SK-N-SH treated with all-trans-retinoic acid at 6 μM for 48 hours (cell line): ENCODE results near the gene AGPAT4.

Experiments used
- ATAC-seq: fragments of 200-7000 bp; cut with Tn5 transposase; 3 replicates; pipeline ENCODE4 v1.9.1; 2020; ENCODE audit warnings: mild to moderate bottlenecking, moderate library complexity
- ARNTL ChIP-seq: fragments of 450-650 bp; formaldehyde crosslinking; IDR thresholded peaks from 2 replicates; pipeline ENCODE4 v1.5.0; 2020; ENCODE audit warnings: low read depth, mild to moderate bottlenecking, moderate library complexity, borderline replicate concordance
- BACH2 ChIP-seq: fragments of 250-450 bp; sonication (Bioruptor Pico); IDR thresholded peaks from 2 replicates; pipeline ENCODE4 v1.9.0; 2021; ENCODE audit warnings: mild to moderate bottlenecking, borderline replicate concordance
- CREB5 ChIP-seq: fragments of 250-450 bp; sonication (Bioruptor Pico); IDR thresholded peaks from 2 replicates; pipeline ENCODE4 v1.5.1; 2020; ENCODE audit warnings: low read depth, mild to moderate bottlenecking, moderate library complexity
- CSRNP3 ChIP-seq: fragments of 250-450 bp; sonication (Bioruptor Pico); IDR thresholded peaks from 2 replicates; pipeline ENCODE4 v1.5.1; 2021; ENCODE audit warnings: mild to moderate bottlenecking, moderate library complexity
- ESRRG ChIP-seq: fragments of 250-450 bp; sonication (Bioruptor Pico); IDR thresholded peaks from 2 replicates; pipeline ENCODE4 v1.6.1; 2021; ENCODE audit warnings: mild to moderate bottlenecking
- GLIS3 ChIP-seq: fragments of 250-450 bp; sonication (Bioruptor Pico); IDR thresholded peaks from 2 replicates; pipeline ENCODE4 v1.5.0; 2020; ENCODE audit warnings: mild to moderate bottlenecking, moderate library complexity
- ISL1 ChIP-seq: fragments of 250-450 bp; sonication (Bioruptor Pico); IDR thresholded peaks from 2 replicates; pipeline ENCODE4 v2.1.2; 2022; ENCODE audit warnings: mild to moderate bottlenecking, moderate library complexity
- OSR1 ChIP-seq: fragments of 250-450 bp; sonication (Bioruptor Pico); IDR thresholded peaks from 2 replicates; pipeline ENCODE4 v1.8.0; 2022; ENCODE audit warnings: moderate library complexity, mild to moderate bottlenecking, inconsistent platforms
- POU6F1 ChIP-seq: fragments of 250-450 bp; sonication (Bioruptor Pico); IDR thresholded peaks from 2 replicates; pipeline ENCODE4 v1.8.0; 2021; ENCODE audit warnings: low read depth, mild to moderate bottlenecking, moderate library complexity, borderline replicate concordance
- PPARA ChIP-seq: fragments of 250-450 bp; sonication (Bioruptor Pico); IDR thresholded peaks from 2 replicates; pipeline ENCODE4 v1.5.0; 2020; ENCODE audit warnings: mild to moderate bottlenecking, borderline replicate concordance
- RARB ChIP-seq: fragments of 250-450 bp; sonication (Bioruptor Pico); IDR thresholded peaks from 2 replicates; pipeline ENCODE4 v1.8.0; 2021; ENCODE audit warnings: mild to moderate bottlenecking, moderate library complexity
- SNAI2 ChIP-seq: fragments of 250-450 bp; sonication (Bioruptor Pico); IDR thresholded peaks from 2 replicates; pipeline ENCODE4 v1.5.0; 2020; ENCODE audit warnings: mild to moderate bottlenecking, moderate library complexity
- TCF4 ChIP-seq: fragments of 250-450 bp; sonication (Bioruptor Pico); IDR thresholded peaks from 2 replicates; pipeline ENCODE4 v1.8.0; 2021; ENCODE audit warnings: mild to moderate bottlenecking, moderate library complexity, borderline replicate concordance
- TSHZ2 ChIP-seq: fragments of 250-450 bp; sonication (Bioruptor Pico); IDR thresholded peaks from 2 replicates; pipeline ENCODE4 v1.5.0; 2020; ENCODE audit warnings: mild to moderate bottlenecking, moderate library complexity
- ZFP30 ChIP-seq: fragments of 450-650 bp; formaldehyde crosslinking; IDR thresholded peaks from 2 replicates; pipeline ENCODE4 v1.5.0; 2022; ENCODE audit warnings: mild to moderate bottlenecking, moderate library complexity
- ZNF565 ChIP-seq: fragments of 450-650 bp; formaldehyde crosslinking; conservative IDR thresholded peaks from 2 replicates; pipeline ENCODE4 v1.5.0; 2020; ENCODE audit warnings: low read depth, mild to moderate bottlenecking, moderate library complexity
- ZNF70 ChIP-seq: fragments of 450-650 bp; formaldehyde crosslinking; IDR thresholded peaks from 2 replicates; pipeline ENCODE4 v1.5.0; 2020; ENCODE audit warnings: mild to moderate bottlenecking, moderate library complexity
- ZNF8 ChIP-seq: fragments of 450-650 bp; formaldehyde crosslinking; IDR thresholded peaks from 2 replicates; pipeline ENCODE4 v1.5.0; 2020; ENCODE audit warnings: mild to moderate bottlenecking, moderate library complexity

Gene AGPAT4

GRCh38 chr6:161238500-161238899 is 35.4 kb downstream of the AGPAT4 start (continued):
- TF ChIP-seq TSHZ2 (CRISPR knock-in tag) (no peak), CREB5 (CRISPR knock-in tag) (no peak), ZFP30 (CRISPR knock-in tag) (no peak)
- TF ChIP-seq, all 23 proteins: peak for 0

GRCh38 chr6:161238081-161238480 is 35.8 kb downstream of the AGPAT4 start:
- no peak for ATAC-seq

GRCh38 chr6:161237176-161237575 is 36.7 kb downstream of the AGPAT4 start:
- ATAC-seq: no peak
- TF ChIP-seq ISL1 (CRISPR knock-in tag) (no peak), TCF4 (CRISPR knock-in tag) (no peak), GLIS3 (CRISPR knock-in tag) (no peak), CSRNP3 (CRISPR knock-in tag) (no peak), ZFP30 (CRISPR knock-in tag) (no peak), POU6F1 (CRISPR knock-in tag) (no peak), ZNF70 (CRISPR knock-in tag) (no peak), OSR1 (no peak), ZNF8 (no peak), TSHZ2 (CRISPR knock-in tag) (no peak), ZNF565 (no peak), SNAI2 (no peak), PPARA (CRISPR knock-in tag) (no peak), ESRRG (CRISPR knock-in tag) (no peak), RARB (CRISPR knock-in tag) (no peak)

More at GRCh38 chr6:161238081-161238480, 35.8 kb downstream of the AGPAT4 start:
- TF ChIP-seq SNAI2 (no peak), POU6F1 (CRISPR knock-in tag) (no peak), BACH2 (no peak), ARNTL (CRISPR knock-in tag) (no peak), ZFP30 (CRISPR knock-in tag) (no peak), ZNF8 (no peak), RARB (CRISPR knock-in tag) (no peak), ESRRG (CRISPR knock-in tag) (no peak), CREB5 (CRISPR knock-in tag) (no peak)
